22Rv1 (cell line): ENCODE results near the gene FILIP1L.

Experiments
- ZFX ChIP-seq: fragments of 450-650 bp; IDR thresholded peaks from 2 replicates; pipeline ENCODE4 v1.6.1; 2017; ENCODE audit warnings: antibody characterized with exemption, borderline replicate concordance
- TF ChIP-seq, protein P1 (sequence below): fragments of 450-650 bp; IDR thresholded peaks from 2 replicates; pipeline ENCODE4 v1.5.1; 2017; ENCODE audit warnings: mild to moderate bottlenecking

DNA sequence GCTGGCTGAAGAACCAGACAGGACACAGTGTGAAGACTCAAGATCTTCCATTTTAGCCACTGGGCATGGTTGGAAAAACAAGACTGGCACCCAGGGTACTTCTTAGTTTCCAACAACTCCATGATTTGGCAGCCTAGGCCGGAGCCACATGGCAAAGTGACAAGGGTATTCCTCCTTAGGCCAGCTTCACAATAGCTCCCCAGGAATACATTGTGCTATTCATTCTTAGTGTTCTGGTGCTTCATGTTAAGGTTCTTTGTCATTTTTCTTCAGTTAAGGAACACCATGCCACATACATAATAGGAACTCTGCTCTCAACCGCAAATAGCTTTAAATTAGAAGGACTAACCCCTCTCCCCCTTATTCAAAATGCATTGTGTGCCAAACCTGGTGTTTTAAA is 8.0 kb upstream of the FILIP1L start:
- TF ChIP-seq, protein P1, sequence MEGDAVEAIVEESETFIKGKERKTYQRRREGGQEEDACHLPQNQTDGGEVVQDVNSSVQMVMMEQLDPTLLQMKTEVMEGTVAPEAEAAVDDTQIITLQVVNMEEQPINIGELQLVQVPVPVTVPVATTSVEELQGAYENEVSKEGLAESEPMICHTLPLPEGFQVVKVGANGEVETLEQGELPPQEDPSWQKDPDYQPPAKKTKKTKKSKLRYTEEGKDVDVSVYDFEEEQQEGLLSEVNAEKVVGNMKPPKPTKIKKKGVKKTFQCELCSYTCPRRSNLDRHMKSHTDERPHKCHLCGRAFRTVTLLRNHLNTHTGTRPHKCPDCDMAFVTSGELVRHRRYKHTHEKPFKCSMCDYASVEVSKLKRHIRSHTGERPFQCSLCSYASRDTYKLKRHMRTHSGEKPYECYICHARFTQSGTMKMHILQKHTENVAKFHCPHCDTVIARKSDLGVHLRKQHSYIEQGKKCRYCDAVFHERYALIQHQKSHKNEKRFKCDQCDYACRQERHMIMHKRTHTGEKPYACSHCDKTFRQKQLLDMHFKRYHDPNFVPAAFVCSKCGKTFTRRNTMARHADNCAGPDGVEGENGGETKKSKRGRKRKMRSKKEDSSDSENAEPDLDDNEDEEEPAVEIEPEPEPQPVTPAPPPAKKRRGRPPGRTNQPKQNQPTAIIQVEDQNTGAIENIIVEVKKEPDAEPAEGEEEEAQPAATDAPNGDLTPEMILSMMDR = no peak
- TF ChIP-seq ZFX = no peak
